GM21786 (cell line): Measurements from ENCODE around the gene MDM4.
"Not testable (repeated sequence)": the region's sequence is repeated elsewhere in the genome, so short reads cannot be mapped to it uniquely, and the experiment has no call there.

Experiments
- ATAC-seq: cut with Tn5 transposase; IDR thresholded peaks from one replicate; pipeline ENCODE4 v1.9.1; 2021; ENCODE audit not compliant: unreplicated experiment

MDM4 gene

DNA sequence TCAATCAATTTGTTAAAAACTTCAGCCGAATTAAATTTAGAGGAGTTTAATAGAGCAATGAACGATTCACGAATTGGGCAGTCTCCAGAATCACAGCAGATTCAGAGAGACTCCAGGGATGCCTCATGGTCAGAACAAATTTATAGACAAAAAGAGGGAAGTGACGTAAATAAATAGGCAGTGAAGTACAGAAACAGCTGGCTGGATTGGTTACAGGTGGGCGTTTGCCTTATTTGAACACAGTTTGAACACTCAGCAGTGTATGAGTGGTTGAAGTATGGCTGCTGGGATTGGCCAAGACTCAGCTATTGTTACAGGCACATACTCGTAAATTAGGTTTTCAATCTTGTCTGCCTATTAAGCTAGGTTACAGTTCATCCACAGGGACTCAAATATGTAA lies 43.8 kb downstream of the MDM4 start:
- ATAC-seq = not testable (repeated sequence)

DNA sequence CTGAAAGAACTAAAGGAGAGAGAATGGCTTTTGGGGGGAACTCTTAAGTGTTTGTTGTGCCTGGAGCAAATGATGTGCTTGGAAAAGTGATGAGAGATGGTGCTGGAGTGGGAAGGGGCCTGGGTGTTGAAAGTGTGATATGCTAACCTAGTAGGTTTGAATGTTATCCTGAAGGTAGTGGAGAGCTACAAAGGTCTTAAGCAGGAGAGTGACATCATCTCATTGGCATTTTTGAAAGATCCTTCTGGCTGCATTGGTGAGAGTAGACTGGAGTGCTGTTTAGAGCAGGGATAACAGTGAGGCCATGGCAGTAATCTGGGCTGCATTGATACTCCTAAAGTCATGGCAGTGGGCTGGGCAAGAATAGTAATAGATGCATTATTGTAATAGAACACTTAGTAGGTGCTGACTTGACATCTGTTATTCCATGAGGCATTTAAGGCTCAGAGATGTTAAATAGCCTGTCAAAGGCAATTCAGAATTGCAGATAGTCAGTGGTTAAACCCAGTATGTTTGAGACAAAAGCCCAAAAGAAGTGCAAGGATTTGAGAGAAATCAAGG lies 44.5 kb downstream of the MDM4 start:
- no peak for ATAC-seq

DNA sequence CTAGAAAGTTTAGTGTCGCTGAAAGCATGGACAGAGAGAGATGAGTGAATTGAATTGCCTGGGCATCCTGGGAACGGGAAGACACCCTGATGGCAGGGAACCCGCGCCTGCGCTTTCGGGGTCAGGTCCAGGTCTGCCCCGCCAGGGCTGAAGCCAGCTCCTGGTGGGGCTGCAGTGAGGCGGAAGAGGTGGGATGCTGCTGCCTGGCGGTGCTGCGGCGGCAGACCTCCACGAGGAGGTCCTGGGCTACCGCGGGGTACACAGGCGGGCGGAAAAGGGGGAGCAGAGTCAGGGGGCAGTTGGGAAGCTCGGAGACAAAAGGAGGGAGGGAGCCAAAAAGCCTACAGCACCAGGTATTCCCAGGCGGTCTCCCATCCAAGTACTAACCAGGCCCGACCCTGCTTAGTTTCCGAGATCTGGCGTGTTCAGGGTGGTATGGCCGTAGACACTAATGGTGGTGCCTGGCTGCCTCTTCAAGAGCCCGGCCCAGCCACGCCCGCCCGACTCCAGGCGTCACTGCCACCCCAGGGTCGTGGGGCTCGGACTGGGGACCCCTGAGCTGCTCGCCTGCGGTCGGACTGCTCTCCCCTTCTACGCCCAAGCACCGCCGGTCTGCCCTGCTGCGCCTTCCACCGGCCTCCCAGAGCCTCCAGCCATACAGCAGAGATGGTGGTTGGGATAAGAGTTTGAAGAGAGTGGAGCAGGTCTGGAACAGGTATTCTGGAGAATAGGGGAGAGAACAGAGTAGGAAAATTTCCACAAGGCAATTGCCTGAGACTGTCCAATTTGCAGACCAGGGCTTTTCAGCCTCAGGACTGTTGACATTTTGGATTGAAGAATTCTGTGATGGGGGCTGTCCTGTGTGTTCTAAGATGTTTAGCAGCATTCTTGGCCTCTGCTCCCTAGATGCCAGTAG lies 46.1 kb downstream of the MDM4 start:
- no peak for ATAC-seq

DNA sequence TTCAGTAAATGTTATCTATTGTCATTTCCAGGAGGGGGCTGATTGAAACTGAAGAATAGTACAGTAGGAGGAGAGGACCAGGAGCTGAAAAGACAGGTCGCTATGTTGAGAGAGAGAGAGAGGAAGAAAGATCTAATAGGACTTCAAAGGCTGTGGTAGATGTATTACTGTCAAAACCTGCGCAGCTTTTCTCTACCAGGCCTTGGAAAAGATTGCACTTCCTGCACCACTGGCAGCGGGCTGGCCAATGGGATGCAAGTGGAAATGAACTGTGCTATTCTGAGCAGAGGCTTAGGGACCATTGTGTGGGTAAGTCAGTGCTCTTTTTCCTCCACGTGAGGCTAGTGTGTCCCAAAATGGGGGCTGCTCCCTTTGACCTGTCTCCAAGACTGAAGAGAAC lies 47.1 kb downstream of the MDM4 start:
- ATAC-seq = no peak

DNA sequence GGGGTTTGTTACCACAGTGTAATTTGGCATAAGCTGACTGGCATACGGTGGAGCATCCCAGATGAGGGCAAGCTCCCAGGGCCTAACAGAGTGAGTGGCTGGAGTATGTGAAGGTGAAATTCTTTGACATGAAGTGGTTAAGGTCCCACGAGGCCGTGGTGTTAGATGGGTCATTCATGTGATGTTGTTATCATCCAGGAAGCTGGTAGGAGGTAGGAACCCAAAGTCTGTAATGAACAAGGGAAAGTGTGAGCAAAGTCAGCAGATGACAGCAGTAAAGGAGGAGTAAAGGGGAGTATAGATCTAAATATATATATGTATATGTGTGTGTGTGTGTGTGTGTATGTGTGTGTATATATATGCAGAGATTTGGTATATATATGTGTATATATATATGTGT lies 47.6 kb downstream of the MDM4 start:
- no peak for ATAC-seq

DNA sequence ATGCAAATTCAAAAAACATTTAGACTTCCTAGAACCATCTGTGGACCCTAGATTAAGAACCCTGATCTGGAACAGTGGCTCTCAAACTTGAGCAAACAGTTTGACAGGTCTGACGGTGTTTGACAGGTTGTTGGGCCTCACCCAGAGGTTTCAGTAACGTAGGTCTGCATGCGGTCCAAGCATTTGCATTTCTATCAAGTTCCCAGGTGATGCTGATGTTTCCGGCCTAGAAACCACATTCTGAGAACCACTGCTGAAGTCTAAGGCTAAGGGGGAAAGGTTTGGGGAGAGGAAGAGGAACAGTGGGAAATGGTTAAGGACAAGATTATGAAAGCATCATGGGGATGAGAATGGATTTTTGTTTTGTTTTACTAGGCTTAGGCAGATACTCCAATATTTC lies 48.6 kb downstream of the MDM4 start:
- ATAC-seq = peak; percentile 86

DNA sequence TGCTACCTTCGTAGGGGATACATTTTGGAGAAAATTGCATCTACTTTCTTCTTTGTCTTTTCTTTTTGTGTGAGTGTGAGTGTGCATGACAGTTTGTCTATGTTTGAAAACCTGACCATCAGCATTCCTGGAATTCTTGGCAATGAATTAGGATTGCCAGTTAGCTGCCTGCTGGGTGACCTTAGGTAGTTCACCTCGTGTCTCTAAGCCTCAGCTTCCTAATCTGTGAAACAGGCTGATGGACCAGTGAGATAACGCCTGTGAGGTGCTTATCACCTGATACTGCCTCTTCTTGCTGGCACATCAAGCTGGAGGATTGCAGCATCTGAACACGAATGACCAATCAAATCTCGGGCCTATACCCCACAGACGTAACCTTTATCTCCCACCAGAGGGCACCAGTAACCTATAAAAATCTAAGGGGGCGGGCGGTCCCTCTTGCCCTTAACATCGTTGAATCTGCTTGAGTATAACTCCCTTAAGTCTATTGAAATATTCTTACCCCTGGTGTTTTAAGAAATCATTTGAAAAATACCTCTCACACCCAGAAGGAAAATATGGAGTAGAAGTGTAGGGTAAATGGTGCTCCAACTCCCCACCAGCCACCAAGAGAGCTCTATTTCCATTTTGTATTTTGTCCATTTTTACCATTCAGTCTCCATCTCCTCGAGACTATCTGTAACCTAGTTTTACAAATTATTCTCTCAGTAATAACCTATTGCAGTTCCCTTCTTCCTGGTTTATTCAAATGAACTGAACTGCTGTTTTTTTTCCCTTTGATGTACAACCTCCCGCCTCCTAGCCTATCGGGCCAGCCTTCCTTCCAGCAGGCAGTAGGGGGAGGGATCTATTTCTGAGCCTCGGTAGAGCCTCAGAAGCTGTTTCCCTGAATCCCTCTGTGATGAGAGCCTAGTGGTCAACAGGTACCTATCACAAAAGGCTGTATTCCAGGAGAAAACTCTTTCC lies 49.7 kb downstream of the MDM4 start:
- peak; percentile 52 for ATAC-seq

DNA sequence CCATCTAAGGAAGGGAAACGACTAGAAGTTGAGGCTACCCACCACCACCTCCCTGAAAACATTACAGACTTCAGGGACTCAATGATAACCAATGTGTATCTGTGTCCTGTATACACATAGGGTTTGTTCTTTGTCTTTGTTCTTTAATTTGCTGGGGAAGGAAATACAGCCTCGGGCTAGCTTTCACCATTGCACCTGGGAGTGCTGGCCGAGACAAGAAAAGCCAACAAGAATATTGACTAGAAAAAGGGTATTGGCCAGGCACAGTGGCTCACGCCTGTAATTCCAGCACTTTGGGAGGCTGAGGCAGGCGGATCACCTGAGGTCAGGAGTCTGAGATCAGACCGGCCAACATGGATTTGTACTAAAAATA lies 50.4 kb downstream of the MDM4 start:
- no peak for ATAC-seq

DNA sequence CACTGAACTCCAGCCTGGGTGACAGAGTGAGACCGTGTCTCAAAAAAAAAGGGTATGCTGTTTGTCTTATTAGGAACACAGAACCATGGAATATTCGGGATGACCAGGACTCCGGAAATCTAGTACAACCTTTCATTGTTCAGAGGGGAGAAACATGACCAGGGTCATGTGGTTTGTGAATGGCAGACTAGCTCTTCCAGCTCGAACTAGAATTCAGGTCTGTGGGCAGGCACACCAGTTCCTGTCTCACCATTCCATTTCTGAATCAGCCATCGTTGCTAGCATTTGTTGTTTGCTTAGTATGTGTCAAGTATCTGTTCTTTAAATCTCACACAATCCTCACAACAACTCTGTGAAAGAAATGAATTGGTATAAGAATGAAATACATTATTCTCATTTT lies 50.9 kb downstream of the MDM4 start:
- no peak for ATAC-seq

DNA sequence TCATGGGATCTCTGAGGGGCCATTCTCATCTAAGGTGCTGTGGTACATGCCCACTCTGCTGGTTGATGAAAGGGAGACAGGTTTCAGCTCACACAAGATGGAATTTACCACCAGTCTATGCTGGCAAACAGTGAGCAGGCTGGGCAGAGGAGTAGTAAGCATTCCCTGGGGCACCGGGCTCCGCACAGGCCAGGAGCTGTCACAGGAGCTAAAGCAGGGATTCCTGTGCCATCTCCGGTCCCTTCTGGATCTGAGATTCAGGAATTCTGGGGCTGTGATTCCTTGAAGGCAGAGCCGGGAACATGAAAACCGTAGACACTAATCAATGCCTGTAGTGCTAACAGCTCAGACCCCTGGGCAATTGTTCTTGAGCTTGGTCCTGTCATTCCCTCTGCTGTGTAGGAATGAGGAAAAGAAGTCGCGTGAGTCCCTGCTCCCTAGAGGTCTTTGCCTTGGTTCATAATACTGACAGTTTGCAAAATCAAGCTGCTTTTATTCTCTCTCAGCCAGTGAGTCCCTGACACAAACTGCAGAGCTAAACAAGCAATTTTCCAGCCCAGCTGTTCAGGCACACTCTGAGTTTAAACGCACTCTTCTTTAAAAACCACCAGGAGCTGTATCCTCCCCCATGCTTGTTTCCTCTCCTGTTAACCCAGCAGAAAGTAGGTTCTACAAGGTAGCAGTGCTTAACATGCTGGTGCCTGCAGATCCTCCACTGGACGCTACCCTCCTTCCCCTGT lies 52.5 kb downstream of the MDM4 start:
- ATAC-seq = no peak

DNA sequence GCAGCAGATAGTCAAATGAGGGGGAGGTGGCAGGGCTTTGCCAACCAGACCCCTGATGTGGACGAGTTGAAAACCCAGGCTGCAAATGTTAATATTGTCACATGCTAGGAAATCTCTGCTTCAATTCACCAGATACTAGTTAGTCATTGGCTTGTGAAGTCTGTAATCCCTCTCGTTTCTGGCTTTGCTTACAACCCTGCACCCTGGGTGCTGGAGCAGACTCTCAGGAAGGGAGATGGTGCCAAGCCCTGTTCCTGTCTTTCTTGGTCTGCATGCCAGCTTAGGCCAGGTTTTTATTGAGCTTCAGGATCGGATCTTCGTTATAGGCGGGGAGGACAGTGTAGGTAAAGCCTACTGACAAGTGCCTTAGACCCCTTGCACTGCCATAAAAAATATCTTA lies 53.3 kb downstream of the MDM4 start:
- ATAC-seq = no peak

DNA sequence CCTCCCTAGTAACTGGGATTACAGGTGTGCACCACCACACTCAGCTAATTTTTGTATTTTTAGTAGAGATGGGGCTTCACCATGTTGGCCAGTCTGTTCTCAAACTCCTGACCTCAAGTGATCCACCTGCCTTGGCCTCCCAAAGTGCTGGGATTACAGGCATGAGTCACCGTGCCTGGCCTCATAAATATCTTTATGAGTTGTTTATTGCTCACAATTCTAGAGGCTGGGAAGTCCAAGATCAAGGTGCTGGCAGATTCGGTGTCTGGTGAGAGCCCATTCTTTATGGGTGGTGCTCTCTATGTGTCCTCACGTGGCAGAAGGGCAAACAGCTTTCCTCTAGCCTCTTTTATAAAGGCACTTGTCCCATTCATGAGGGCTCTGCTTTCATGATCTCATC lies 53.8 kb downstream of the MDM4 start:
- not testable (repeated sequence) for ATAC-seq

DNA sequence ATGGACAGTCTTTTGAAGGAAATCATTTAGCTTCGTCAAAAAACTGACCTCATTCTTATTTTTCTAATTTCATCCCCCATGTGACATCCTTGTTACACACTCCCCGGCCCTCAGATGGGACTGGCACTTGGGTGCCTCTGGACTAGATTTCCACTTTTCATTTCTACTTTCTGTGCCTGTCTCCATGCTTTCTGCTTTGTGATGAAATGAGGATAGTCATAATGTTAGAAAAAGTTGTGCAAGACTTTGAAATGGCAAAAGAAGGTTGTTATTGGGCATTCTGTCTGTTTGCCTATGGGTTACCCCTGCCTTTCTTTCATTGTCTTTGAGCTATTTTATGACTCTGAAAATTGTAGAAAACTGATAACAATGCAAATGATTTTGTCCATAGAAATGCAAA lies 54.9 kb downstream of the MDM4 start:
- ATAC-seq = no peak

DNA sequence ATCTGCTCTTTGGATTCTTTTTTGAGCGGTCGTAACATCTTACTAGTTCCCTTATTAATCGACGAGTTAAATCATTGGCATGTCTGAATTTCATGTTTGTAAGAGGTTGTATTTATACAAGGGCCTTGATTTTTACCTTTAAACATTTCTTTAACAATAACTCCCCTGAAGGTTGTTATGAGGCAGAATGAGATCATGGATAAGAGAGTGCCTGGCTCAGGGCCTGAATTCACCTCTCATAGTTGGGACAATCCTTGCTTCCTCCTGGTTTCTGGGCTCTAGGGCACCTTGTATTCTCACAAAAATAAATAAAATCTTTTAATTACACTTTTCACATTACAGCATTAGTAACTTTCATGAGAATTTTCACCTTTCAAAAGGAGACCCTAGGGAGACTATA lies 55.4 kb downstream of the MDM4 start:
- ATAC-seq = no peak

DNA sequence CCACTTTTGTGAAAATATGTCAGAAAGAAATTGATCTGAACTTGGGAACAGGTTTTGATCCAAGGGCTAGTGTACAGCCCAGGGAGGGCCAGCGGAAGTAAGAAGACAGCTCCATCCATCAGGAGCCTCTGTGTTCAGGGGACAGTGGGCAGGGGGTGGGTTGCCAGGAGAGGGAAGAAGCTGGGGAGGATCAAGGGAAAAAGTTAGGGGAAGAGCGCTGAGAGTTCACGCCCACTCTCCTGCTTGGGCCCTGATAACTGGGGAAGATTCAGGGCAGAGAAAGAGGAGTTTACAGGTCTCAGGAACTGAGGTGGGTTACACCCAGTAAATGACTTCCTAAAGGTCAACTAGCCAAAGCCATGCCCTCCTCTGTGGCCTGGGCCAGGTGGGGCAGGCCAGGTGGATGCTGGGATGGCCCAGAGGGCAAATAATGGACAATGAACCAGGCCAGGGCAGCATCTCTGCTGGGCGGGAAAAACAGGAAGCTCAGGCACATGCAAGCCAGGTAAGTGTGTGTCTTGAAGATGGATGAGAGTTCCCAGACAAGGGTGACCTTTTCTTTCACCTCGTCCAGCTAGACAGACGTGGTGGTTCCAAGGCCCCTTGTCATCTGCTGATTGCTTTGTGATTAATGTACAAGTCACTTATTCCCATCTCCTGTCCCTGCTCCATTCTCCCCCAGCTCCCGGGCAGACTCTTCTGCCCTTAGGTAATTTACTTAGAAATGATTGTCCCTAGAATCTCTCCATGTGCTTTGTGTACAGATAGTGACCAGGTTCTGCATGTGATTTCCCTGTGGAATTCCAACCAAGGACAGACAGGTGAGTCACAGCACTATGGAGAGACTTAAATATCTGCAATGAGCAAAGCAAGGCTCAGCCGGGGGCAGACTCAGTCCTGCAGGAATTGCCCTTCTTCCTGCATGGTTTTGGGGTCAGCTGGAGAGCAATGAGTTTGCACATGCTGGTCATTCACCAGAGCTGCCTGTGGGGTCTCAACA lies 57.0 kb downstream of the MDM4 start:
- ATAC-seq = no peak

DNA sequence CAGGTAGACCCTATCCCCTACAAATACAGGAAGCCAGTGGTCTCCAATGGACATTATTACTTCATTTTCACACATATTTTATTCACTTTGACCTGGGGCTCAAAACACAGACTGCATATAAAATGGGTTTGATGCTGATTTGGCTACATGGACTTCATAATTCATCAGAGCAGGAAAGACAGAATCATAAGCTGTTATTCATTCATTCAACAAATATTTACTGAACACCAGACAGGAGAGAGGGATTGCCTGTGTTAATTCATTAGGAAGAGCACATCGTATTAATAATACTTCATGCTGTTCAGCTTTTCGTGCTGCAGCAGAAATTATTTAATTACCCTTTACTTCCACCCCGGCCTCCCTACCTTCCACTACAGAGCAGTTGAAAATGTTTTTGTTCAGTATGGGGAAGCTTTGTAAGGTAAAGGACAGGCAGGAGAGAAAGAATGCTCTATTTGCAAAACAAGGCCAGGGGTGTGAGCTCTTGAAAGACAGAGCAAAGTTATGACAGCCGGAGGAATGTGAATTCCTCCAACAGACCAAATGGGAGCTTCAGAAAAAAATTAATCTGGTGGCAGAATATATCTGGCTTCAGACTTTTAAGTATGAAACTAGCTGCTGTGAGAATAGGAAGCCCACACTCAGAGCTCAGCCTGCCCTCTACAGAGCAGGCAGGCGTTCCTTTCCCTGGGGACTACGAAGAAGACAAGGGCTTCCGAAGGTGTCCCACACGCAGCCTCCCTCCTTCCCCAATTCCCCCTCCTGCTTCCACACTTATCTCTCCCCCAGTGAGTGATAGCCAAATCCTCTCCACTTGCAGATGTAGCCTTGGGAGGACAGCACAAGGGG lies 58.0 kb downstream of the MDM4 start:
- no peak for ATAC-seq

DNA sequence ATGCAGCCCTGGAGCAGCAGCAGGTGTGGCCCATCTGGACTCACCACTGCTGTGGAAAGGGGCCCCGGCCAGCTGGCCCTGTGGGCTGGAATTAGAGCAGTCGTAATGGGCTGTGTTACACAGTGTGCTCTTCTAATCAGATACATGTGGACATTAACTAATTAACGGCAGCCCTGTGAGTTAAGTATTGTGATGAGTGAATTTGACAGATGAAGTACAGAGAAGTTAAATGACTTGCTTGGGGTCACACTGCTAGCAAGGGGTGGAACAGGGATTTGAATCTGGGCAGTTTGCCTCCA lies 58.6 kb downstream of the MDM4 start:
- no peak for ATAC-seq

DNA sequence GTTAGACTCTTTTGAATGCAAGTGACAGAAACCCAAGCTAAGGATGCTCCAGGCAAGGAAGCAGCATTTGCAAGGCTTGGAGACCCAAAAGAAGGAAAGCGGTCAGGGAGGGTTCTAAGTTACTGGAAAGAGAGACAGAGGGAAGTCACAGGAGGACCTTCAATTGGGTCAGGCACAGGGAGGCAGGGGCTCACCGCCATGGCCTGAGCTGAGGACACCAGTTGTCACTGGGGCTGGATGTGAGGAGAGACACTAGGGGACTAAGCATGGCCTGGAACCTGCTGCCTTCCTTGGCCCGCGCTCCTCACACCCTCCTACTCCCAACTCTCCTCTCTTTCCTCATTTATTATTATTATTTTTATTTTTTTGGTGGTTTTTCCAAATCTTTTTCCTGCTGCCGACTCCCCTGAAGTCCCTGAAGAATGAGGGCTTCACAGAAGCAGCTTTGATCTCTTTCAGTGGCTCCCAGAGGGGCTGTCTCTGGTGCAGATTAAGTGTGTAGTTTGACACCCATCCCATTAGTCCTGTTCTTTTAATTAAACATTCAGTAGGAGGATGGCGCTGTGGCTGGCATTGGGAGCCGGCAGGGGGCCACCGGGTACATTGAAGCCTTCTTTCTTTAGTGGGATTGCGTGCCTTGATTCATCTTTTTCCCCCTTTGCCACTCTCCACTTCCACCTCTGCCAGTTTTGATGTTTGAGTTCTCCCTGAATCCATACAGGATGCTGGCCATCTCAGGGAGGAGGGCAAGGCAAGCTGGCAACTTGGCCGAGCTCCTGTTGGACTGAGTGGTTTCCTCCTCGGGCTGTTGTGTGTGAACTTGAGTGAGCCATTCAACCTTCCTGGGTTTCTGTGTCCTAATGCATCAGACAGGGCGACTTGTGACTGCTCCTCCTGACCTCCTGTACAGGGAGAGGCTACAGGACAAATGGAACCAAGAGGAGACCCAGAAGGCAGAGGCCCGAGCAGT lies 59.3 kb downstream of the MDM4 start:
- no peak for ATAC-seq
